Posterior vena cava (tissue), 2 donors: Measurements from ENCODE around the gene OTUD1. TPM values are rescaled to one million over a fixed set of nuclear protein-coding genes. Genes with fewer than 3 reads are reported as not detected.

Source experiments
- DNase-seq: peaks from one replicate; pipeline ENCODE4 v3.0.0-alpha.2; 2020; ENCODE audit warnings: low spot score
- intact Hi-C, 2 donors: fragments of 100-400 bp; cut with DNase I; formaldehyde crosslinking; loops; one replicate each; pipeline versions ENCODE4 v1.14.1 to v1.14.2; 2022 to 2023
- total RNA-seq, 2 donors: library from RNA; stranded (reverse); fragmentation: NEBNext Ultra II Directional; extraction: Animal tissue kit (Norgen Biotek cat#: 25700); gene quantifications; one replicate each; pipeline ENCODE4 v1.2.1, GENCODE V29; 2021
- donor health status: DM: yes; HTN: yes; CAD: no.
- donor health status: DM: yes; HTN: yes; CAD: no.

The OTUD1 gene
- total RNA-seq, 2 donors from 2014 or later, result 11.2 to 16.9 TPM

GRCh38 chr10:23419201-23419600, 19.7 kb upstream of the OTUD1 start:
- intact Hi-C loops, result no loop called here
- DNase-seq, result no peak

- intact Hi-C loops, result no loop called here
- no peak for DNase-seq
Observed at GRCh38 chr10:23419655-23420329, 19.1 kb upstream of the OTUD1 start.

GRCh38 chr10:23421397-23421796, 17.5 kb upstream of the OTUD1 start:
- intact Hi-C loops, result no loop called here
- no peak for DNase-seq

- intact Hi-C loops, result no loop called here
- DNase-seq, result no peak
Observed at GRCh38 chr10:23422003-23422411, 16.9 kb upstream of the OTUD1 start.

GRCh38 chr10:23432166-23432565, 6.7 kb upstream of the OTUD1 start:
- no peak for DNase-seq
- intact Hi-C loops, result no loop called here

DNA sequence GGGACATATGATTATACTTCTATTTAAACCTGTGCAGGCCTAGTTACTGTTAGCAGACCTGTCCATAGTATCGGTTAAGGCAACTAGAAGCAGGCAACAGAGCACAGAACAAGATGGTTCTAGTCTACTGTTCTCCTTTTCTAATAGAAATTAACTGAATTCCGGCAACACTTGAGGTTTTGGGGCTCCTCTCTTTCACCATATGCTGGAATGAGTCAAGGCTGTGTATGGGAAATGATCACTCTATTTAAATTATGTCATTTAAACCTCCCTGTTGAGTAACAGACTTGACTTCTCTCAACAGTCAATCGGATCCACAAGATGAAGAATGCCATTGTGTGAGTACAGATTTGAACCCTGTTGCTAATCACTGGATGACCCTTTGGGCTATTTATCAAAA, 6.2 kb upstream of the OTUD1 start:
- intact Hi-C loops, result no loop called here
- DNase-seq, result no peak

DNA sequence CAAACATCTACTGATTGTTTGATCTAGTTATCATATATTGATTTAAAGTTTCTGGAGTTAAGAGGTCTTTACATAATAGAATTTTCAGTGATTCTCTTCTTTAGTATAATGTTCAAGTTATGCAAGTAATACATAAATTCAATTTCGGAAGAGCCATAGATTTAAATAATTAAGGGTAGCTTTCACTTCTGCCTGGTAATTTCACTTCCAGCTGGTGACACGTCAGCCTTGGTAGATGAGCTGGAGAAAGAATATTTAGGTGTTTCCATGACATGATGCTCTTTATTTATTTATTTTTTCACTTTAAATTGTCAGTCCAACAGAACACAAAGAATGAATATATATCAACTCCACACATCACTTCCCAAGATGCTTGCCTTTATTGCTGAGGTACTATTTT, 5.2 kb upstream of the OTUD1 start:
- intact Hi-C loops, result no loop called here
- DNase-seq, result no peak

DNA sequence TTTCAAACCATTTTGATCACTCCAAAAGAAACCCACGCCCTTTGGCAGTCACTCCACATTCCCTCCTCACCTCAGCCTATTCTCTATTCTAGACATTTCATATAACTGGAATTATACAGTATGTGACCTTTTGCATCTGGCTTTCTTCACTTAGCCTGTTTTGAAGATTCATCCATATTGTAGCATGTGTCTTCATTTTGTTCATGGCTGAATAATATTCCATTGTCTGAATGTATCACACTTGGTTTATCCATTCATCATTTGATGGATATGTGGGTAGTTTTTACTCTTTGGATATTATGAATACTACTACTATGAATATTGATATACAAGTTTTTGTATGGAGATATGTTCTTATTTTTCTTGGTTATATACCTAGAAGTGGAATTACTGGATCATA, 3.5 kb upstream of the OTUD1 start:
- intact Hi-C loops, result no loop called here

GRCh38 chr10:23436983-23437382, 1.9 kb upstream of the OTUD1 start:
- DNase-seq, result no peak
- intact Hi-C loops, result no loop called here

More for the DNA sequence above, 3.5 kb upstream of the OTUD1 start:
- no peak for DNase-seq

- no peak for DNase-seq
- intact Hi-C loops, result no loop called here
Observed at GRCh38 chr10:23437963-23438546, 820 bp upstream of the OTUD1 start.

- peak; percentile 83 for DNase-seq
- intact Hi-C loops, result no loop called here
Observed at GRCh38 chr10:23439452-23439960, 631 bp downstream of the OTUD1 start.

DNA sequence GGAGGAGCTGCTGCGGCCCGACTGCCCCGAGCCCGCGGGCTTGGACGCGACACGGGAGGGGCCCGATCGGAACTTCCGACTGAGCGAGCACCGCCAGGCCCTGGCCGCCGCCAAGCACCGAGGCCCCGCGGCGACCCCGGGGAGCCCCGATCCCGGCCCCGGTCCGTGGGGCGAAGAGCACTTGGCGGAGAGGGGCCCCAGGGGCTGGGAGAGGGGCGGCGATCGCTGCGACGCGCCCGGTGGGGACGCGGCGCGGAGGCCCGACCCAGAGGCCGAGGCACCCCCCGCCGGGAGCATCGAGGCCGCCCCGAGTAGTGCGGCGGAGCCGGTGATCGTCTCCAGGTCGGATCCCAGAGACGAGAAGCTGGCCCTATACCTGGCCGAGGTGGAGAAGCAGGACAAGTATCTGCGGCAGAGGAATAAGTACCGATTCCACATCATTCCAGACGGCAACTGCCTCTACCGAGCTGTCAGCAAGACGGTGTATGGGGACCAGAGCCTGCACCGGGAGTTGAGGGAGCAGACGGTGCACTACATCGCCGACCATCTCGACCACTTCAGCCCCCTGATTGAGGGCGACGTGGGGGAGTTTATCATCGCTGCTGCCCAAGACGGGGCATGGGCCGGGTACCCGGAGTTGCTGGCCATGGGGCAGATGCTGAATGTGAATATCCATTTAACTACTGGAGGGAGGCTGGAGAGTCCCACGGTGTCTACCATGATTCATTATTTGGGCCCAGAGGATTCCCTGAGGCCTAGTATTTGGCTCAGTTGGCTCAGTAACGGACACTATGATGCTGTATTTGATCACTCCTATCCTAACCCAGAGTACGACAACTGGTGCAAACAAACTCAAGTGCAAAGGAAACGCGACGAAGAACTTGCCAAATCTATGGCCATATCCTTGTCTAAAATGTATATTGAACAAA, 1.4 kb downstream of the OTUD1 start:
- intact Hi-C loops, result loop anchor here in 1 of 2 donors (2.0 kb wide), 1 partner anchor 25 kb away; no protein-coding TSS in a partner anchor
- DNase-seq, result peak; percentile 81

DNA sequence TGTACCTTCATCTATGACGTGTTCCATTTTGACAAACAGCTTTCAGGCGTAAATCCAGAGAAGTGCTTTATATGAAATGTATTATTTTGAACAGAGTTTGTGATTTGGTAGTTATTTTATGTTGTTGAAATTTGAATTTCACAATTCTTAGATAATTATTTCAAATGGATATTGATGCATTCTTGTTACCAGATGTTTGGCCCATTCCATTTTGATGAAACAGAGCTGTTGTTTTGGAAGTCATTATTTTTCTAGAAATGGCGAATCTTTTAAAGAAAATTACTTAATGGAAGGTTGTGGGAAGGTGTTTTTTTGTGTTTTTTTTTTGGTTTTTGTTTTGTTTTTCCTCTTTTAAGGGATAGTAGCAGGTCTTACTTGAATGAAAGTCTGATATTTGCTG, 2.4 kb downstream of the OTUD1 start:
- intact Hi-C loops, result loop anchor here in 1 of 2 donors (2.0 kb wide), 1 partner anchor 24 kb away; no protein-coding TSS in a partner anchor
- no peak for DNase-seq

- intact Hi-C loops, result no loop called here
- no peak for DNase-seq
Observed at GRCh38 chr10:23442936-23443335, 4.1 kb downstream of the OTUD1 start.

- DNase-seq, result no peak
- intact Hi-C loops, result no loop called here
Observed at GRCh38 chr10:23445591-23445990, 6.7 kb downstream of the OTUD1 start.

GRCh38 chr10:23448323-23448722, 9.4 kb downstream of the OTUD1 start:
- intact Hi-C loops, result no loop called here
- no peak for DNase-seq

- intact Hi-C loops, result no loop called here
- DNase-seq, result no peak
Observed at GRCh38 chr10:23448802-23449570, 10.1 kb downstream of the OTUD1 start.

GRCh38 chr10:23452033-23452655, 13.3 kb downstream of the OTUD1 start:
- intact Hi-C loops, result no loop called here
- DNase-seq, result no peak

DNA sequence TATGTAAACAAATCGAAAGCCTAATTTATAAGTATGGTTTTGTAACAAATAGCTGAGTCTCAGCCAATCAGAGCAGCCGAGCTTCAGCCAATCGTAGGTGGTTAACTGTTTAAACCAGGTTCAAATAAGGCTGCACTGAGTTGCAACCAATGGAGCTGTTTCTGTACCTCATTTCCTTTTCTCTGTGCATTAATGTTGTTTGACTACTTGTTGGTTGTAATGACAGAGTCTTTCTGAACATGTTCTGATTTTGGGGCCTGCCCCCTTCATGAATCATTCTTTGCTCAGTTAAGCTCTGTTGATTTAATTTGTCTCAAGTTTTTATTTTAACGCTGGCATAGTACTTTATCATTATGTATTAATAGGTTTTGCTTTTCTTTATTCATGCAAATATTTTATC, 14.6 kb downstream of the OTUD1 start:
- DNase-seq, result no peak
- intact Hi-C loops, result no loop called here
